ENCODE data around the gene PRTN3. TPM values are rescaled to one million over a fixed set of nuclear protein-coding genes. Genes with fewer than 3 reads are reported as not detected.
A peak's percentile ranks its signal among the peaks of the same experiment; 100 is the strongest.
"Not testable (repeated sequence)": the region's sequence is repeated elsewhere in the genome, so short reads cannot be mapped to it uniquely, and the experiment has no call there.

The PRTN3 gene
- total RNA-seq, 3 donors from 2014 or later, result not detected

GRCh38 chr19:887599-887998, 46.8 kb downstream of the PRTN3 start:
- no peak overlapping the region for H3K4me3 ChIP-seq
- H3K4me1 ChIP-seq (ENCODE audit: low read depth), result peaks cover 5% of the 10 kb centered on the region
- ATAC-seq (no peak), DNase-seq (no peak)
- H3K36me3 ChIP-seq (ENCODE audit: low read depth), result peaks cover 8% of the 10 kb centered on the region
- no peak for TF ChIP-seq CTCF (IDR thresholded peaks at IDR 0.05)
- intact Hi-C loops (cut with DNase I, micrococcal nuclease), result no loop called here
- H3K9me3 ChIP-seq, result no peaks in the 10 kb centered on the region

GRCh38 chr19:888581-889385, 48.0 kb downstream of the PRTN3 start:
- Histone ChIP-seq H3K36me3 (ENCODE audit: low read depth) (peaks cover 8% of the 10 kb centered on the region), H3K4me3 (no peak overlapping the region), H3K9me3 (no peaks in the 10 kb centered on the region), H3K4me1 (ENCODE audit: low read depth) (peaks cover 7% of the 10 kb centered on the region)
- intact Hi-C loops (cut with DNase I, micrococcal nuclease), result no loop called here
- ATAC-seq (no peak), DNase-seq (no peak)
- no peak for TF ChIP-seq CTCF (IDR thresholded peaks at IDR 0.05)

GRCh38 chr19:889662-890295, 49.0 kb downstream of the PRTN3 start:
- TF ChIP-seq CTCF (IDR thresholded peaks at IDR 0.05), result no peak
- intact Hi-C loops (cut with DNase I, micrococcal nuclease), result no loop called here
- Histone ChIP-seq H3K4me3 (no peak overlapping the region), H3K9me3 (no peaks in the 10 kb centered on the region), H3K4me1 (ENCODE audit: low read depth) (peaks cover 7% of the 10 kb centered on the region), H3K36me3 (ENCODE audit: low read depth) (peaks cover 5% of the 10 kb centered on the region)
- no peak for ATAC-seq
- DNase-seq, result no peak

- ATAC-seq (no peak), DNase-seq (peak in 1 of 3 donors; percentile 60)
- Histone ChIP-seq H3K4me1 (ENCODE audit: low read depth) (peaks cover 7% of the 10 kb centered on the region), H3K4me3 (no peak overlapping the region), H3K9me3 (no peaks in the 10 kb centered on the region), H3K36me3 (ENCODE audit: low read depth) (peaks cover 4% of the 10 kb centered on the region)
- intact Hi-C loops (cut with DNase I, micrococcal nuclease), result no loop called here
- no peak for TF ChIP-seq CTCF (IDR thresholded peaks at IDR 0.05)
These were observed 50.0 kb downstream of the PRTN3 start for GRCh38 chr19:890831-891230.

- ATAC-seq, result peak; percentile 46
- DNase-seq, result peak; percentile 79 to 89 (median 88)
- H3K4me3 ChIP-seq; H3K4me1 ChIP-seq (ENCODE audit: low read depth); H3K36me3 ChIP-seq (ENCODE audit: low read depth); intact Hi-C loops (cut with DNase I, micrococcal nuclease); H3K9me3 ChIP-seq: not testable (repeated sequence)
These were observed 50.8 kb downstream of the PRTN3 start for GRCh38 chr19:891421-892200.
